GM10847 (cell line): Measurements from ENCODE around the gene REV1.

Source experiments
- POLR2A ChIP-seq: IDR thresholded peaks from 2 replicates; pipeline ENCODE4 v1.6.1; 2011; ENCODE audit not compliant: insufficient read length; ENCODE audit errors: extremely low read depth

Gene REV1

GRCh38 chr2:99489761-99490622 is at the start of gene REV1:
REV1 (minus strand) TSS chr2:99490017; CDS start chr2:99464975, 25,042 bp downstream.
- peak; percentile 43 for TF ChIP-seq POLR2A

GRCh38 chr2:99537910-99538485 is 48.2 kb upstream of the REV1 start:
- no peak for TF ChIP-seq POLR2A

GRCh38 chr2:99524056-99524455 is 34.2 kb upstream of the REV1 start:
- no peak for TF ChIP-seq POLR2A

GRCh38 chr2:99522157-99522556 is 32.3 kb upstream of the REV1 start:
- no peak for TF ChIP-seq POLR2A

GRCh38 chr2:99520813-99521212 is 31.0 kb upstream of the REV1 start:
- no peak for TF ChIP-seq POLR2A

GRCh38 chr2:99520195-99520594 is 30.4 kb upstream of the REV1 start:
- no peak for TF ChIP-seq POLR2A

- TF ChIP-seq POLR2A = no peak
These were observed 24.5 kb upstream of the REV1 start for GRCh38 chr2:99514357-99514756.

- no peak for TF ChIP-seq POLR2A
These were observed 22.4 kb upstream of the REV1 start for GRCh38 chr2:99512181-99512591.

- no peak for TF ChIP-seq POLR2A
These were observed 19.6 kb upstream of the REV1 start for GRCh38 chr2:99509387-99509786.

GRCh38 chr2:99507937-99508818 is 18.4 kb upstream of the REV1 start:
- TF ChIP-seq POLR2A = no peak

GRCh38 chr2:99504844-99505584 is 15.2 kb upstream of the REV1 start:
- TF ChIP-seq POLR2A = no peak

GRCh38 chr2:99496021-99496420 is 6.2 kb upstream of the REV1 start:
- no peak for TF ChIP-seq POLR2A

- no peak for TF ChIP-seq POLR2A
These were observed 5.5 kb upstream of the REV1 start for GRCh38 chr2:99495115-99495860.

GRCh38 chr2:99492721-99493120 is 2.9 kb upstream of the REV1 start:
- no peak for TF ChIP-seq POLR2A
